OCI-LY7 (cell line): ENCODE data around the gene PAPLN.

Experiments used
- EZH2phosphoT487 ChIP-seq: fragments of 200-600 bp; sonication (generic); IDR thresholded peaks from 2 replicates; pipeline ENCODE4 v1.6.1; 2018; ENCODE audit warnings: low read depth, borderline replicate concordance, mild to moderate bottlenecking, mixed run types, antibody characterized with exemption, low read length, moderate library complexity, mixed read lengths
- TF ChIP-seq, protein P1 (sequence below): fragments of 200-600 bp; sonication (generic); conservative IDR thresholded peaks from 2 replicates; pipeline ENCODE4 v1.5.1; 2014; ENCODE audit warnings: mild to moderate bottlenecking, antibody characterized with exemption, low read length, moderate library complexity, mixed read lengths

DNA sequence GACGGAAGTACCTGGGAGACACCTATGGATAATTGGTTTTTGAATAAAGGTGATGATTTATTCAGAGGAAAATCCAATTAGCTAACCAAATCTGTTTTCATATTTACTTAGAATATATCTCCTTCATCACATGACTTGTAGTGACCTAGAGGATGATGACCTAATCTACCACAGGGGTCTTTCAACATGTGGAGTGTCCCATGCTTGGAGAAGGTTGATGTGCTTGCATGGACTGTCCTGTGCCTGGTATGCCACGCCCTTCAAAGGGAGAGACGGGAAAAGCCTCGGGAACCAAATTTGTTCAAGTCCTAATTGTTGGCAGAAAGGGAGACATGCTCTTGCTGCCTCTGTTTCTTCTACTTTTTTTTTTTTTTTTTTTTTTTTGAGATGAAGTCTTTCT is 11.8 kb upstream of the PAPLN start:
- TF ChIP-seq, protein P1, sequence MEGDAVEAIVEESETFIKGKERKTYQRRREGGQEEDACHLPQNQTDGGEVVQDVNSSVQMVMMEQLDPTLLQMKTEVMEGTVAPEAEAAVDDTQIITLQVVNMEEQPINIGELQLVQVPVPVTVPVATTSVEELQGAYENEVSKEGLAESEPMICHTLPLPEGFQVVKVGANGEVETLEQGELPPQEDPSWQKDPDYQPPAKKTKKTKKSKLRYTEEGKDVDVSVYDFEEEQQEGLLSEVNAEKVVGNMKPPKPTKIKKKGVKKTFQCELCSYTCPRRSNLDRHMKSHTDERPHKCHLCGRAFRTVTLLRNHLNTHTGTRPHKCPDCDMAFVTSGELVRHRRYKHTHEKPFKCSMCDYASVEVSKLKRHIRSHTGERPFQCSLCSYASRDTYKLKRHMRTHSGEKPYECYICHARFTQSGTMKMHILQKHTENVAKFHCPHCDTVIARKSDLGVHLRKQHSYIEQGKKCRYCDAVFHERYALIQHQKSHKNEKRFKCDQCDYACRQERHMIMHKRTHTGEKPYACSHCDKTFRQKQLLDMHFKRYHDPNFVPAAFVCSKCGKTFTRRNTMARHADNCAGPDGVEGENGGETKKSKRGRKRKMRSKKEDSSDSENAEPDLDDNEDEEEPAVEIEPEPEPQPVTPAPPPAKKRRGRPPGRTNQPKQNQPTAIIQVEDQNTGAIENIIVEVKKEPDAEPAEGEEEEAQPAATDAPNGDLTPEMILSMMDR, result no peak
- TF ChIP-seq EZH2phosphoT487, result no peak
